CD4-positive, CD25-positive, alpha-beta regulatory T cell (primary cell): ENCODE measurements around the gene TMCC3. TPM values are rescaled to one million over a fixed set of nuclear protein-coding genes. Genes with fewer than 3 reads are reported as not detected.

ENCODE experiments used
- ATAC-seq, 2 donors: fragments of 150-1000 bp; cut with Tn5 transposase; one replicate each; pipeline ENCODE4 v1.10.0; 2021; ENCODE audit warnings: low read depth in 2 of 2, moderate number of reproducible peaks in 2 of 2, moderate library complexity in 1 of 2
- DNase-seq, 3 donors: peaks; one replicate each; pipeline versions ENCODE4 v3.0.0 to v3.0.0-alpha.2; 2012 to 2022; ENCODE audit warnings: mixed read lengths in 1 of 3
- H3K27ac ChIP-seq: one replicate; pipeline ENCODE4 v1.7.0; 2013; ENCODE audit warnings: mild to moderate bottlenecking, low read length; ENCODE audit not compliant: insufficient read depth, poor library complexity, severe bottlenecking
- H3K27me3 ChIP-seq: one replicate; pipeline ENCODE4 v1.7.0; 2013; ENCODE audit warnings: low read length; ENCODE audit not compliant: control insufficient read depth, insufficient read depth
- H3K36me3 ChIP-seq: one replicate; pipeline ENCODE4 v1.7.0; 2013; ENCODE audit warnings: mild to moderate bottlenecking, low read length, moderate library complexity; ENCODE audit not compliant: control insufficient read depth, insufficient read depth
- H3K4me1 ChIP-seq: 2 replicates; pipeline ENCODE4 v1.7.0; 2013; ENCODE audit warnings: mild to moderate bottlenecking, low read length; ENCODE audit not compliant: insufficient read depth, control insufficient read depth, poor library complexity, severe bottlenecking
- H3K4me3 ChIP-seq: one replicate; pipeline ENCODE4 v1.7.0; 2013; ENCODE audit warnings: low read depth, mild to moderate bottlenecking, low read length, moderate library complexity
- H3K9me3 ChIP-seq, 2 experiments: 1 replicate in 1 of 2; 2 replicates in 1 of 2; pipeline ENCODE4 v1.7.0; 2013; ENCODE audit warnings: low read length in 2 of 2, mild to moderate bottlenecking in 1 of 2, moderate library complexity in 1 of 2; ENCODE audit not compliant: control insufficient read depth in 2 of 2
- H3K27ac Mint-ChIP-seq, 3 donors: one replicate each; pipeline ENCODE4 v1.8.0; 2020 to 2022; ENCODE audit warnings: mild to moderate bottlenecking in 3 of 3, mixed read lengths in 3 of 3, moderate library complexity in 2 of 3
- H3K27me3 Mint-ChIP-seq: one replicate; pipeline ENCODE4 v1.8.0; 2022; ENCODE audit warnings: mild to moderate bottlenecking, mixed read lengths
- H3K36me3 Mint-ChIP-seq: one replicate; pipeline ENCODE4 v1.8.0; 2020; ENCODE audit warnings: mixed read lengths
- H3K4me1 Mint-ChIP-seq, 4 donors: one replicate each; pipeline ENCODE4 v1.8.0; 2020 to 2022; ENCODE audit warnings: mixed read lengths in 4 of 4, mild to moderate bottlenecking in 1 of 4
- H3K4me3 Mint-ChIP-seq, 4 donors: one replicate each; pipeline ENCODE4 v1.8.0; 2020 to 2022; ENCODE audit warnings: mild to moderate bottlenecking in 4 of 4, mixed read lengths in 4 of 4, moderate library complexity in 3 of 4
- H3K9me3 Mint-ChIP-seq, 7 donors: one replicate each; pipeline ENCODE4 v1.8.0; 2020 to 2022; ENCODE audit warnings: mixed read lengths in 7 of 7, mild to moderate bottlenecking in 3 of 7, moderate library complexity in 2 of 7
- polyA plus RNA-seq, 4 donors: library from polyadenylated mRNA; unstranded; fragments of 300-500 nt; fragmentation: Illumina TruSeq; gene quantifications; one replicate each; pipeline ENCODE4 v1.2.3, GENCODE V29; 2021
- total RNA-seq: library from RNA; stranded (reverse); gene quantifications from one replicate; pipeline ENCODE4 v1.2.3, GENCODE V29; 2022

The TMCC3 gene
- total and polyA plus RNA-seq, 5 donors from 2014 or later, result 0.06 to 0.83 (median 0.32) TPM

GRCh38 chr12:94670898-94671297 lies 20.5 kb upstream of the TMCC3 start:
- Mint-ChIP-seq H3K9me3 (no peaks in the 10 kb centered on the region), H3K36me3 (no peaks in the 10 kb centered on the region), H3K27me3 (peaks cover 5% of the 10 kb centered on the region), H3K4me1 (peaks cover 0 to 5% (median 3%) of the 10 kb centered on the region in 4 donors), H3K4me3 (no peak overlapping the region), H3K27ac (no peak overlapping the region)
- H3K36me3 ChIP-seq, result no peaks in the 10 kb centered on the region
- H3K4me1 ChIP-seq, result no peaks in the 10 kb centered on the region
- H3K27ac ChIP-seq, result no peak overlapping the region
- no peaks in the 10 kb centered on the region for H3K9me3 ChIP-seq
- DNase-seq (no peak), ATAC-seq (no peak)
- H3K4me3 ChIP-seq, result no peak overlapping the region
- peaks cover 5% of the 10 kb centered on the region for H3K27me3 ChIP-seq

- Mint-ChIP-seq H3K27me3 (peaks cover 5% of the 10 kb centered on the region), H3K4me1 (peaks cover 0 to 5% (median 1%) of the 10 kb centered on the region in 4 donors), H3K36me3 (no peaks in the 10 kb centered on the region), H3K4me3 (no peak overlapping the region), H3K9me3 (no peaks in the 10 kb centered on the region), H3K27ac (no peak overlapping the region)
- no peak for DNase-seq
- ATAC-seq, result no peak
- Histone ChIP-seq H3K27ac (no peak overlapping the region), H3K4me3 (no peak overlapping the region), H3K9me3 (no peaks in the 10 kb centered on the region), H3K36me3 (no peaks in the 10 kb centered on the region), H3K4me1 (no peaks in the 10 kb centered on the region), H3K27me3 (peaks cover 5% of the 10 kb centered on the region)
These were observed 19.7 kb upstream of the TMCC3 start for GRCh38 chr12:94670075-94670474.

- no peak for DNase-seq
- no peak overlapping the region for H3K27ac Mint-ChIP-seq
- no peak overlapping the region for H3K27ac ChIP-seq
- H3K4me3 ChIP-seq, result no peak overlapping the region
- H3K4me1 Mint-ChIP-seq, result no peaks in the 10 kb centered on the region
- H3K9me3 ChIP-seq, result no peaks in the 10 kb centered on the region
- H3K36me3 ChIP-seq, result no peaks in the 10 kb centered on the region
- no peaks in the 10 kb centered on the region for H3K9me3 Mint-ChIP-seq
- H3K4me1 ChIP-seq, result no peaks in the 10 kb centered on the region
- H3K27me3 ChIP-seq, result no peaks in the 10 kb centered on the region
- peaks cover 7% of the 10 kb centered on the region for H3K27me3 Mint-ChIP-seq
- H3K4me3 Mint-ChIP-seq, result no peak overlapping the region
- ATAC-seq, result no peak
- H3K36me3 Mint-ChIP-seq, result no peaks in the 10 kb centered on the region
These were observed 16.7 kb upstream of the TMCC3 start for GRCh38 chr12:94667031-94667540.

GRCh38 chr12:94666158-94666557 lies 15.8 kb upstream of the TMCC3 start:
- Mint-ChIP-seq H3K9me3 (no peaks in the 10 kb centered on the region), H3K4me1 (no peaks in the 10 kb centered on the region), H3K4me3 (no peak overlapping the region), H3K27me3 (peaks cover 7% of the 10 kb centered on the region), H3K27ac (no peak overlapping the region), H3K36me3 (no peaks in the 10 kb centered on the region)
- Histone ChIP-seq H3K9me3 (no peaks in the 10 kb centered on the region), H3K4me1 (no peaks in the 10 kb centered on the region), H3K36me3 (no peaks in the 10 kb centered on the region), H3K4me3 (no peak overlapping the region), H3K27me3 (no peaks in the 10 kb centered on the region), H3K27ac (no peak overlapping the region)
- ATAC-seq (no peak), DNase-seq (no peak)

GRCh38 chr12:94663702-94664101 lies 13.3 kb upstream of the TMCC3 start:
- H3K9me3 Mint-ChIP-seq, result no peaks in the 10 kb centered on the region
- Histone ChIP-seq H3K27me3 (peaks cover 3% of the 10 kb centered on the region), H3K4me1 (no peaks in the 10 kb centered on the region), H3K36me3 (no peaks in the 10 kb centered on the region), H3K4me3 (no peak overlapping the region), H3K27ac (no peak overlapping the region), H3K9me3 (no peaks in the 10 kb centered on the region)
- H3K4me3 Mint-ChIP-seq, result no peak overlapping the region
- H3K27me3 Mint-ChIP-seq, result peaks cover 19% of the 10 kb centered on the region
- H3K36me3 Mint-ChIP-seq, result no peaks in the 10 kb centered on the region
- no peak for DNase-seq
- no peak for ATAC-seq
- H3K4me1 Mint-ChIP-seq, result no peaks in the 10 kb centered on the region
- H3K27ac Mint-ChIP-seq, result no peak overlapping the region

- no peak overlapping the region for H3K27ac ChIP-seq
- H3K9me3 ChIP-seq, result no peaks in the 10 kb centered on the region
- no peaks in the 10 kb centered on the region for H3K36me3 ChIP-seq
- Mint-ChIP-seq H3K9me3 (no peaks in the 10 kb centered on the region), H3K4me3 (no peak overlapping the region), H3K27me3 (peaks cover 22% of the 10 kb centered on the region), H3K4me1 (no peaks in the 10 kb centered on the region), H3K36me3 (no peaks in the 10 kb centered on the region), H3K27ac (no peak overlapping the region)
- H3K4me1 ChIP-seq, result no peaks in the 10 kb centered on the region
- DNase-seq, result no peak
- H3K4me3 ChIP-seq, result no peak overlapping the region
- ATAC-seq, result no peak
- H3K27me3 ChIP-seq, result peaks cover 3% of the 10 kb centered on the region
These were observed 12.7 kb upstream of the TMCC3 start for GRCh38 chr12:94663071-94663470.

- DNase-seq, result no peak
- H3K36me3 Mint-ChIP-seq, result no peaks in the 10 kb centered on the region
These were observed 10.1 kb upstream of the TMCC3 start for GRCh38 chr12:94660436-94660835.

GRCh38 chr12:94659346-94659930 lies 9.1 kb upstream of the TMCC3 start:
- Histone ChIP-seq H3K36me3 (no peaks in the 10 kb centered on the region), H3K4me3 (no peak overlapping the region), H3K27ac (no peak overlapping the region), H3K9me3 (no peaks in the 10 kb centered on the region), H3K4me1 (no peaks in the 10 kb centered on the region), H3K27me3 (peaks cover 5% of the 10 kb centered on the region)
- Mint-ChIP-seq H3K36me3 (no peaks in the 10 kb centered on the region), H3K27ac (no peak overlapping the region), H3K4me1 (no peaks in the 10 kb centered on the region), H3K9me3 (no peaks in the 10 kb centered on the region), H3K27me3 (peaks cover 28% of the 10 kb centered on the region), H3K4me3 (no peak overlapping the region)
- ATAC-seq, result no peak
- no peak for DNase-seq

More at GRCh38 chr12:94660436-94660835, 10.1 kb upstream of the TMCC3 start:
- Mint-ChIP-seq H3K9me3 (no peaks in the 10 kb centered on the region), H3K4me3 (no peak overlapping the region), H3K4me1 (no peaks in the 10 kb centered on the region), H3K27ac (no peak overlapping the region), H3K27me3 (peaks cover 27% of the 10 kb centered on the region)
- no peaks in the 10 kb centered on the region for H3K36me3 ChIP-seq
- H3K9me3 ChIP-seq, result no peaks in the 10 kb centered on the region
- H3K27me3 ChIP-seq, result peaks cover 5% of the 10 kb centered on the region
- no peak overlapping the region for H3K27ac ChIP-seq
- no peak for ATAC-seq
- H3K4me1 ChIP-seq, result no peaks in the 10 kb centered on the region
- H3K4me3 ChIP-seq, result no peak overlapping the region
